Fibroblast of mammary gland (primary cell): ENCODE data around the gene SST.
A peak's percentile ranks its signal among the peaks of the same experiment; 100 is the strongest.

Experiments
- DNase-seq: peaks from one replicate; pipeline ENCODE4 v3.0.0-alpha.2; 2010; ENCODE audit warnings: low read depth
- H3K4me3 ChIP-seq: 2 replicates; pipeline ENCODE4 v1.5.1; 2011; ENCODE audit warnings: low read depth, mild to moderate bottlenecking, low read length, moderate library complexity; ENCODE audit not compliant: control insufficient read depth
- CTCF ChIP-seq: conservative IDR thresholded peaks from 2 replicates; pipeline ENCODE4 v1.5.1; 2011; ENCODE audit warnings: low read depth, low read length, inconsistent platforms; ENCODE audit not compliant: control insufficient read depth, insufficient read depth

The SST gene

GRCh38 chr3:187623285-187623814, 46.8 kb downstream of the SST start:
- H3K4me3 ChIP-seq, result no peak overlapping the region
- DNase-seq, result peak; percentile 46
- TF ChIP-seq CTCF, result no peak

- no peak for TF ChIP-seq CTCF
Observed at GRCh38 chr3:187621881-187622280, 48.3 kb downstream of the SST start.

GRCh38 chr3:187619461-187619860, 50.7 kb downstream of the SST start:
- TF ChIP-seq CTCF, result no peak
- DNase-seq, result no peak

More at GRCh38 chr3:187621881-187622280, 48.3 kb downstream of the SST start:
- H3K4me3 ChIP-seq, result no peak overlapping the region
- no peak for DNase-seq

More at GRCh38 chr3:187619461-187619860, 50.7 kb downstream of the SST start:
- H3K4me3 ChIP-seq, result no peak overlapping the region
